Measurements from ENCODE around the gene ROR1.

The ROR1 gene

DNA sequence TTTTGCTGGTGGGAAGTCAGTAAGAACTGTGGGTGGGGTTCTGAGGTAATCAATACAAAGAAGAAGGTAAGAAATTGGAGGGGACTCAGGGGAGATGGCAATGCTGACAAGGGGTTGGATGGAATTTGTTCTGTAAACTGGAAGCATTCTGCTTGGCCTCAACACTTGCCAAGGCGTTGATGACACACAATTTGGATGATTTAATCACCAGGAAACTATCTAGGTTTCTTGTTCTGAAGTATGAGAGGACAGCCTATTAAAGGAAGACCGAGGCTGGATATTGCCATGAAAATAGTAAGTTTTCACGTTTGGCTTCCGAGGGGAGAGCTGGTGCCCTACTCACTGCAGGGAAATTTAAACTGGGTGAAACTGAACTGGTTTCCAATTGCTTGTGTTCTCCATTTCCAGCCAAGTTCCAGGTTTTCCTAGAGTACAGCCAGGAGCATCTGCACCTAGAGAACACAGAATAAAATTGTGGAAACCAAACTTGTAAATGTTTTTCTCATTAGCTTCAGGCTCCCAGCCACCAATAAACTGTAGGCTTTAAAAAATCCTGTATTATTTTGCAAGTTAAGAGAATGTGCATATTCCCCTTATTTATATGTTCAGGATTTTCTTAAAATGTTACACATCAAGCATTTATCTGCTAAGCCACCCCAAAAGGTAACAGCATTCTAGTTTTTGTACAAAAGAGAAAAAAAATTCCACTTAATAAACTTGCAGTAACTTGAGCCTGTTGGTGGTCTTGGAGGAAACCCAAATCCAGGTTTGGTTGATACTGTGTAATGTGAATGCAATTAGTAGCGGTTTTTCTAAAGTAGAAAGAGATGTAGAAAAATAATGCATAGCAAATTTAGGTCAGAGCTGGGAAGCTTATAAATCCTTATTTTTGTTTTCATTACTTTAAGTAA, 53.8 kb downstream of the ROR1 start:
- no peak for DNase-seq

DNA sequence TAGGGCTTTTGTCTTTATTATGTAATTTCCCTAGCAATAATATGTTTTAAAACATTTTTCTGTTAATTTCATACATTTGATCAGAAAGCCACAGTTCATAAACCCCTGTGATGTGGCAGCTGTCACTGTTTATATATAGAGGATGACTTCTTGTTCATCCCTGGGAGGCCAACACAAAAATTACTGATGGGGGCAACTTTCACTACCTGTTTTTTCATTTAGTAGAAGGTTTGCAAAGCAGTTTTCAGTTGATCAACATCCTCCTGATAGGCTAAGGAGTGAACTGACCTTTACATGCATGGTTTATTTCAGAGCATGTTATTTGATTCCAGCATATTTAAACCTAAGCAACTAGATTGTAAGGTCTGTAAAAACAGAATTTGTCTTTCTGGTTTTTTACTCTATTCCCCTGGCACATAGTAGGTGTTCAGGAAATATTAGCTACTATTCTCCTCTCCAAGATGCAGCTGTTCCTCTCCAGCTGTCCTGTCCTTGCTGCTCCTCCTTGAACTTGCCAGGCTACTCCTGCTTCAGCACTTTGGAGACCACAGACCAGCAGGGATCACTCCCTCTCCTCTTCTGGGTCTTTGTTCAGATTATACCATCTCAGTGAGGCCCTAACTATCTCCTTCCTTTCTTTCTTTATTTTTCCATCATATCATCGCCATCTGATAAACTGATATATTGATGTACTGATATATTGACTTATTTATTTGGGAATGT, 54.7 kb downstream of the ROR1 start:
- no peak for DNase-seq

DNA sequence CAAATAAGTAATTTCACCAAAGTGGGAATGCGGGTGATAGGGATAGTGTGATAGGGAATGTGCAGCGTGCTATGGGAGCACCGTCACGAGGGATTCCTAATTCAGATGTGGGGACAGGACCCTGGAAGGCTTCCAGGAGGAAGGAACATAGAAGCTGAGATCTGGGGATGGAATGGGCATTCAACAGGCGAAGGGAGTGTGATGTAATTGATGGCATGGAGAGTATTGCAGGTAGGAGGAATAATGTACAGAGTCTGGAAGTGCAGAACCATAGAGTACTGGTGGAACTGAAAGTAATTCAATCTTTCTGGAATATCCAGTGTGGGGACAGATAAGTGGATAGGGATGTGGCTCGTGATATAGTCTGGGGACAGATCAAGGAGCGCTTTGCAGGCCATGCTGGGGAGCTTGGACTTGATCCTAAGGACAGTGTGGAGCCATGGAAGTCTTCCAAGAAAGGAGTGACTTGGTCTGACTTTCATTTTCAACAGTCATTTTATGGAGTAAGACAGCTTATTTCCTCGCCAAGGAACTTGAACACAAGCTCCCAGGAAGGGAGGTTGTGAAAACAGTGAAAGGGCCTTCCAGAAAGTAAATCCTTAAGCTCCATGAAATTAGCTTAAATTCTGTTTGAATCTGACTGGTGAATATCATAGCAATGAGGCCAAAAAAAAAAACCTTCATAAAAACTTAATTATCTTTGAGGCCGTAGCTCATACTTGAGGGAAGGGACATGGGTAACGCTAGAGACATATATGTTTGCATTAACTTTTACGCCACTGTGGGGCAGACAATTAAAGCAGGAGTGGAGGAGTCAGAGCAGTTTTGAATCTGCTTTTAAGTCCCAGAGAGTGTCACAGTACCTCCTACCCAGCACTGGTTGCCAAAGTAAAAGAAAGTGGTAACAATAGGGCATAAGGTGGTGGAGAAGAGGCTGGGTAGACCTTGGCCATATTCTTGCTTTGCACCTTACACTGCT, 55.8 kb downstream of the ROR1 start:
- DNase-seq, result no peak

DNA sequence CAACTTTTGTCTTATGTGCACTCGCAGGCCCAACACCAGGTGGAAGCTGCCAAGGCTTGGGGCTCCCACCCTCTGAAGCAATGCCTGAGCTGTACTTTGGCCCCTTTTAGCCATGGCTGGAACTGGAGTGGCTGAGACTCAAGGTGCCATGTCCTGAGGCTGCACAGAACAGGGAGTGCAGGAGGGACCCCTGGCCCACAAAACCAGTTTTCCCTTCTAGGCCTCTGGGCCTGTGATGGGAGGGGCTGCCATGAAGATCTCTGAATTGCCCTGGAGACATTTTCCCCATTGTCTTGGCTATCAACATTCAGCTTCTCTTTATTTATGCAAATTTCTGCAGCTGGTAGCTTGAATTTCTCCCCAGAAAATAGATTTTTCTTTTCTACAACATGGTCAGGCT, 57.6 kb downstream of the ROR1 start:
- DNase-seq, result no peak

DNA sequence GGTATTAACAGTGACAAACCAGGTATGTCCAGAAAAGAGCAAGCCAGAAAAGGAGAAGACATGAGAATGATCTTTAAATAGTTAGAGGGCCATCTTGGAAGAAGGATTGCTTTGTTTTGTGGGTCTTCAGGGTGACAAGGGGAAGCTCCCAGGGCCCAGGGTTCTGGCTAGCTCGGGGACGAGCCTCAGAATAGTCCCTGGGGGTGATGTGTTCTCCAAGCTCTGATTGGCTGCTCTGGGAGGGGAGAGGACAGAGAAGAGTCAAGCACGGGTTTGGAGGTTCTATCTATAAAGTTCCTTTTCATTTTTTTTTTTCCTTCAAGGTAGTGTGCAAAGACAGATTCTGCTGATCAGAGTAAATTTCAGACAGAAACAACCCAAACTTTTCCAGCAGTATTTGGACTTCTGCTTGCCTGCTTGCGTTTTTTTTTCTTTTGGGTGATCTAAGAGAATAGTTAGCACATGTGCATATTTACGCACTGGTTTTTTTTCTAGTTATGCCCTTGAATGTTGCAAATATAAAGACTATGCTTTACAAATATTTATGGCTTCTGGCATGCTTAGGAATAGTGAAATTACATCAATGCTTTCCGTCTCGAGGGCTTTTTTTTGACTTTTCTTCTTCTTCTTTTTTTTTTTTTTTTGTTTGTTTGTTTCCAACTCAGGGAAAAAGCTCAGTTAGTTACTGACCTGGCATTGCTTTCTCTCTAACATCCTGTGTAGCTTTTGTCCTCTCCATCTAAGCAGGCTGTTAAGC, 59.7 kb downstream of the ROR1 start:
- no peak for DNase-seq

DNA sequence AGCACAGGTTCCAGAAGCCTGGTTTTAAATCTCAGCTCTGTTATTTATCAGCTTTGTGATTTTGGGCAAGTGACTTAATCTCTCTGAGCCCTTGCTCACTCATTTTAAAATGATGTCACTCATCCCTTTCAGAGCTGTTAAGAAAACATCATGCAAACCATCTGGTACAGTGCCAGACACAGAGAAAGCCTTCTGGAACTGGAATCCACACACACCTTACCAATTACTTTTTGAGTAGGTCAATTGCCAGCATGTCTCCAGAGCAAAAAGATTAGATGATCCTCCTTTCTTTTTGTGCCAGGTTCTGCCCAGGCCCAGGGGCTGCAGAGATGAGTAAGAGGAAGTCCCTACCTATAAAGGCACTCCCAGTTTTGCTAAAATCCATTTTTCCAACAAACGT, 61.3 kb downstream of the ROR1 start:
- no peak for DNase-seq

DNA sequence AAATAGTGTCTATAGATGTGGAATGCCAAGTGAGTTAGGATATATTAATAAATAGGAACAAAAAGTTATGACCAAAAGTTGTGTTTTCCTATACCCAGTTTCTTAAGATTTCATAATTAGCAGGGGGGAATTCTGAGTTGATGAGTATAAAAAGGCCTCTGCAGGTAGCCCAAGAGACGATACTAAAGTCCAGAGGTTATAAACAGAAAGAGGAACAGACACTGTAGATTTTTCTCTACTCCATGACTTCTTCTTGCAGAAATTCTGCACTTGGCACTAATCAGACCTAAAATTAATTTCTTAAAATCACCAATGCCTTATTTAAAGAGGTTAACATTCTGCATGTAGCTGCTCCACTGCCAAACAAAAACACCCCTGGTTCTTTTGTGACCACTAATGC, 62.6 kb downstream of the ROR1 start:
- no peak for DNase-seq

DNA sequence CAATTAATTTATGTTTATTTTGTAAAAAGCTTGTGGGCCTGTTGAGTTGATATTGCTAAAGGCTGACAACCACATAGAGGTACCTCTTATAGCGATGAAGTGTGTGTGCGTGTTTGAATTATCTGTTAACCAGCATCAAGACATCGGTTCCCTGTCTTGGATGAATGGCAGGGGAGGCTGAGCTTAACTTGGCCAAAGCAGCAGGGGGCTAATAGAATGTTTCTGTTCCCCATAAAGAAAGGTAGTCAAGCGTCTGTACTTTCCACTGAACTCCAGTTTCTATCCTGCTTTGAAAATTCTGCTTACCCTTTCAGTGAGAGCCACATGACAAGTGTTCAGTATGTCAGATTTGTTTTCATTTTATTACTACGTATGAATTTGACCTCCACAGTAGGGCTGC, 63.0 kb downstream of the ROR1 start:
- no peak for DNase-seq

DNA sequence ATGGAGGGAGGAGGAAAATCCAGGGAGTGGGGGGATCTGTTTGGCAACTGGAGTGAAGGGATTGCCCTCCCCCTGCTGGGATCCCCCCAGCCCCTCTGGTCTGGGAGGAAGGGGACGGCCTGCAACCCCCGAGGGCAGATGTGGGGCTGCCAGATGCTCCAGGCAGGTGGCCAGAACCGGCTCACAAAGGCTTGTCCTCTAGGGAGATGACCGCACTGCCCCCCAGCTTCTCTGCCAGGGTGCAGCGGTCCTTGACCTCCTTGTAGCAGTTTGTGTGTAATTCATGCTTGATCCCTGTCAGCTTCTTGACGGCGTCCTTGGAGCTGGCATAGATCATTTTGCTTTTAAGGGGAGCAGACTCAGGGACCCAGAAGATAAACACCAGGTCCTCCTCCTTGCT, 69.2 kb downstream of the ROR1 start:
- no peak for DNase-seq

DNA sequence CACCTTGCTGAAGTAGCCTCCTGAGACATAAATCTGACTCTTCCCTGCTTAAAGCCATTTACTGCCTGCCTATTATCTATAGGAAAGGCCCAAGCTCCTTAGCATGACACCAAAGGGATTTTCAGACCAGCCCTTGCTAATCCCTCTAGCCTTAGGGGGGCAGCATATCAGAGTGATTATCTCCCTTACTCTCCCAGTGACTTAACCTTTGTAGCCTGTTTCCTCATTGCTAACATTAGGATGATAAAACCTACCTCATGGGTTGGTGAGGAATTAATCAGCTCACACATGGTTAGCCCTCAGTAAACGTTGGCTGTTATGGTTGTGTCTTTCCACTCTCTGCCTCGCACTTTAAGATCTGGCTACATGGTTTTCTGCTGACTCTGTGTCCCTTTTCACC, 70.1 kb downstream of the ROR1 start:
- DNase-seq, result no peak

DNA sequence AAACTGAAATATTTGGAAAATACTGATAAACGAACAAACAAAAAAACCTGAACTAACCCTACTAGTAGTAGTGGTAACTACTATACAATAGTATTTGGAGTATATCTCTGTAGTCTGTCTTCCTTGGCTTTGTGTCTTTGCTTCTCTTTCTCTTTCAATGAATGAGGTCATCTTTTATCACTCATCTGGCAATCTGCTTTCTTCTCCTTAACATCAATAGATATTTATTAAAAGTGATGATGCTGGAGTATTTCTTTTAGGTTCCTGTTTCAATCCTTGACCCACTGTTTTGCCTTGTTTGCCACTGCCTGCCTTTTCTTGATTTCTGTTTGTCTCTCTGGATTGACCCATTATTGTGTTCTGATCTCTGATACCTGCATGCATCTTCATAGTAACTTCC, 71.5 kb downstream of the ROR1 start:
- DNase-seq, result no peak

DNA sequence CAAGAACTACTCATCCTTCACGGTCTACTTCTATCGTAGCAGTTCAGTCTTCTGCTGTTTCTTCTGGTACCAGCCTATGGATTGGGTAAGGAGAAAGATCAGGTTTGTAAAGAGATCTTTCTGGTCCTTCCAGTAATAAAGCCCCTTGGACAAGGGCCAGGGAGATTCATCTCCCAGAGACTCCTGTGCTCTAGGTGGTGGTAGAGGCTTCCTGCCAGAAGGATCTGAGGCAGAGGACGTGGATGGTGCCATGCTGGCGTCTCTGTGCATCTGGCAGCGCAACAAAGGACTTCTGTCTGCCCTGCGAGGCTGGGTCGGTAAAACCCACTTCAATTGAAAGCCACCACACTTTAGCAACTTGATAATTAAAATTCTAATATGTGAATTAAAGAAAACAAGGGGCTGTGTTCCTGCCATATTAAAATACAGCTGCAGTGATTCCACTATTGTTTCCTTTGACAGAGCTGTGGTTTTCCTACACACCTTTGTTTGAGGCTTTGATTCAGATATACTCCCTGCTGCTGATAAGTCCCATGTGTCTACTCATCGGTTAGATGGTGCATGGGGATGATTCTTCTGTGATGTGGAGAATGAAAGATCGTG, 73.6 kb downstream of the ROR1 start:
- DNase-seq, result no peak

DNA sequence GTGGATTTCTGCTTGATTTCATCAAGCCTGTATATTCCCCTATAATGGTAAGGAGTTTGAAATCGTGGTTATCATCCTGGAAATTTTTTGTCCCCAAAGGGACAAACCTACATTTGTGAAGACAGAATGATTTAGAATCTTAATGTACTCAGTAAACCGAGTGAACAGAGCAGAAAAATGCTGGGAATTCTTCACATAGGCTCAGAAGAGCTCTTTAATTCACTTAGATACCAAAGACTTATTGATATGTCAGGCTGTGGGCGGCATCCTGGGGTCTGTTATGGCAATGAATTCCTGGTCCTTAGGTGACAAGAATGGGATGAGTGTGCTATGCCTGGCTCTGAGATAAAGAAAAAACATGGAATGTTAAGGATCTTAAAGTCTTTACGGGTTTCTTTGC, 74.9 kb downstream of the ROR1 start:
- DNase-seq, result no peak

DNA sequence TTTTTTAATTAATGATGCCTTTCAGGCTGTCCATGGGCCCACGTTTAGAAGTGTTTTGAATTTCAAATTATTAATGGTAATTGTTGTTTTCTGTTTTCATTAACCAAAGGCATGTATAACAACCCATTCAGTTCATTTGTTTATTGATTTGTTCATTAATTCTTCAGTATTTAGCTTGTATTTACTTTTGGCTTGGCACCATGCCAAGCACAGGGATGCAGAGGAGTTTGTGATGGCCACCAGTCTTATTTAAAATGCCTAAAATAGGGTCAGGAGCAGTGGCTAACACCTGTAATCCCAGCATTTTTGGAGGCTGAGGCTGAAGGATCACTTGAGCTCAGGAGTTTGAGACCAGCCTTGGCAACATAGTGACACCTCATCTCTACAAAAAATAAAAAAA, 75.3 kb downstream of the ROR1 start:
- no peak for DNase-seq

DNA sequence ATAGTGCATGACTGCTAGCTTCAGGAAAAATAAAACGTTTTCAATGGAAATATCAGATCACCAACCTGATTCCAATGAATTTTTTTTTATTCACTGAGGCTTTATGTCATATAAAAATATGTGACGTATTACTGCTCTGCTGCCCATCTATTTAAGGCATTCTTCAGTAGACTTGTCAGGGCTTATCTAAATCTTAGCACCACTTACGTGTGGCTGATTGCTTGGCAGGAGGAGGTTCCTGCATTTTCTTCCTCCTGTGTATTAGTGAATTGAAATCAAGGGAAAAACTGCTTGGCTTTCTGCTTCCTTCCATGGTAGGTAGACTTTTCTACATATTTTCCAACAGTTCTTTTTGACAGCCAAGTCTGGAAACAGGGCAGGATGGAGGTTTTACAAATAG, 80.3 kb downstream of the ROR1 start:
- DNase-seq, result no peak

DNA sequence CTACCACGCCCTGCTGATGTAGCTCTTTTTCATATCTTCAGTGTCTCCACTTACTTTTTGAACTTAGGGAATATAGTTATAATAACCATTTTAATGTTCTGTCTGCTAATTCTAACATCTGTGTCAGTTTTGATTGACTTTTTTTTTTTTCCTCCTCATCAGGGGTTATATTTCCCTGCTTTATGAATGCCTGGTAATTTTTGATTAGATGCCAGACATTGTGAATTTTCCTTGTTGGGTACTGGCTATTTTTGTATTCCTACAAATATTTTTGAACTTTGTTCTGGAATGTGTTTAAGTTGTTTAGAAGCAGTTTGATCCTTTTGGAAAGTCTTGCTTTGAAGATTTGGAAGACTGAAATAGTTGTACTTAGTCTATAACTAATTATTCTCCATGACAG, 82.1 kb downstream of the ROR1 start:
- no peak for DNase-seq

DNA sequence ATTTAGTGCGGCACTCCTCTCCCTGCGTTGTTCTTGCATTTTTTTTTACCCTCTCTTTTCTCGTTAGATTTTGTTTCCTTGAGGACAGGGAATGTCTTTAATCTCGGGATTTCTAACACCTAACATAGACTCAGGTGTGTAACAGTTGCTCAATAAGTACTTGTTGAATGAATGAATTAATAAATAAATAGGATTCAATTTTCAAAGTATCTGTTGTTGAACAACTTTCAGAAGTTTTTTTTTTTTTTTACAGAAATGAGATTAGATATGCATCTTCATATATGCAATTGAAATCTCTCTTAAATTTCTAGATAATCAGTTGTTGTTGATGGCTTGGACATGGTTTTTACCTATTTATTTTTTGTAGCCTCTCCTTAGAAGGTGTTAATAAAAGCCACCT, 83.1 kb downstream of the ROR1 start:
- DNase-seq, result no peak

DNA sequence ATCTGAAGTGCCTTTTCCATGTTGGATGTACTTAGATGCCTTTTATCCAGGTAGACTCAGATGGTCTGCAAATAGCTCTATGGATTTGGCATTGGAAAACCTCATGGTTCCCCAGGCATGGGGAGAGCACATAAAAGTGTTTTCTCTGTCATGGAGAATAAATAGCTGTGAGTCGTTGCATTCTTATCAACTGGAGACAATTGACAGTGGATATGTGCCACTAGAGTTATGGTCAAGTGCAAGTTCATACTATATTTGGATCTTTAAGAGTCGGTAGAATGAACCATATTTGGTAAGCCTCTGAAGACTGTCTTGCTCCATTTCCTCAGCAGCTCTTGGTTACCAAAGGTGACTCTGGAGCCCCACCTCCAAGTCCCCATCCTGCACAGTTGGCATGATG, 83.7 kb downstream of the ROR1 start:
- no peak for DNase-seq

DNA sequence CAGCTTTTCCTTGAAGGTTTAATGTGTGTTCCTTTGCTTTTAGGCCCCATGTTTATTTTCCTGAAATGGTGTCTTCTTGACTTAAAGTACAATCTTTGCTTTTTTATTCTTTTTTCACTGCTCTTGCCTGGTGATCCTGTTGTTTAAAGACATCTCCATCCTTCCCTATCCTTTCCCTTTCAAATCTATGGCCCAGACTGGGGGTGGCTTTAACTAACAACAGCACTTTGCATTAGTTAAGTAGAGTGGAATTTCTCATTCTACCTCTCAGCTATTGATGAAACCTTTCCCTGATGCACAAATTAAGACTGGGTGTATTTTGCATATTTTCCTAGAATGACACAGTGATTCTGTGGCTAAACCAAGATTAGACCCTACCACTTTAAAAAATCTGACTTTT, 84.3 kb downstream of the ROR1 start:
- DNase-seq, result no peak

DNA sequence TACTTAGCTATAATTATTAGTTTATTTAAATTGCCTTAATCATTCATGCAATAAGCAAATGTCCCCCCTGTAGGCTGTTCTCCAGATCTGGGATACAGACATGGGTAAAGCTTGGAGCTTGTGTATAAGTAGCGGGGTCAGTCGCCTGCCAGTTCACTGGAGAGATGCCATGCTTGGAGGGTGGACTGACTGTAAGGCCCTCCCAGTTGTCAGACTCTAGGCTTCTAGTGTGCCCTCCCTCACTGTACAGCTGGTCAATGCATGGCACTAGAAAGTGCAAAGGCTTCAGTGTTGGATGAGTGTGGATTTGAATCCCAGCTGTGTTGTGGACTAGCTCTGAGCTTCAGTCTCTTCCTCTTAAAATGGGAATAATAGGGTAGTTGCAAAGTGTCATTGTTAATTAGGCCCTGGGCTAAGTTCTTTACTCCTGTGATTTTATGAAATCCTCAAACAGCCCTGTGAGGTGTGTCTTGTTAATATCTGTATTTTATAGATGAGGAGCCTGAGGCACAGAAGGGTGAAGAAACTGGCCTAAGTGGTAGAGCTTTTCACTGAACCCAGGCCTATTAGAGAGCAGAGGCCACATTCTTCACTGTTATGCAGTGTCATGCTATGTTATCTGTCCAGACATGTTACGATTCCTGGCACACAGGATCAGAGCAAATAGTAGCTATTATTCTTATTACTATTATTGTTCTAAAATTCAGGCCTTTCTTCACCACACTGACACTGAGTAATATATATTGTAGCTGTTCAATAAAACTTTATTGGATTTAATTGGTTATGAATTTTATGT, 85.9 kb downstream of the ROR1 start:
- no peak for DNase-seq

DNA sequence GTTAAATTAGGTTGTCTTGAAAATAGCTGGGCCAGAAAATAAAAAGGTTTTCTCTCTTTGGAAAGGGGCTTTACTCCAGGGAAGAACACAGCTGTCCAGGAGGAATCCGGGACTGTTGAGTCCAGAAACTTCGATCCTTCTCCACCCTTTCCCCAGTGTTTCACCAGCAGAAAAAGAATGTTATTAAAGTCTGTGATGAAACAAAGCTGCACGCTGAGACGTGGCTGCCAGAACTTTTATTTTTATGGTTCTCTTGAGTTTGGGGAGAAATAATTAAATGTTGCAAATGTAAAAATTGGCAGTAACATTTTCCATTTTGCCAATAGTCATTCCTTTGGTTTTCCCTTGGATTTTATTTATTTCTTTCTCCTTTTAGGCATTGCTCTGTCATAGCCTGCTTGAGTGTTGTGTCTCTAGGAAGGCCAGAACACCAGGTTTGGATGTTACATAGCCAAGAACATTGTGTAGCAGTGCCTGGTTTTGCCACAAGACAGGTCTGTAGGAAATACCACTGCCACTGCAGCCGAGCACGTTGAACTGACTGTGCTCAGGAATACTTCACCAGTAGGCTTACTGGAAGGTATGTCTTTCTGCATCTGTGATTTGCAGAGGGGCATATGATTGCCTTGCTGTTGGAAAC, 87.4 kb downstream of the ROR1 start:
- DNase-seq, result no peak
